ENCODE data around the gene RHBDD2. TPM values are rescaled to one million over a fixed set of nuclear protein-coding genes. Genes with fewer than 3 reads are reported as not detected.

RHBDD2 gene
- 31.8 and 41.0 TPM in 2 replicates for total RNA-seq (2014; rRNA removed; shearing (Covaris generic))

DNA sequence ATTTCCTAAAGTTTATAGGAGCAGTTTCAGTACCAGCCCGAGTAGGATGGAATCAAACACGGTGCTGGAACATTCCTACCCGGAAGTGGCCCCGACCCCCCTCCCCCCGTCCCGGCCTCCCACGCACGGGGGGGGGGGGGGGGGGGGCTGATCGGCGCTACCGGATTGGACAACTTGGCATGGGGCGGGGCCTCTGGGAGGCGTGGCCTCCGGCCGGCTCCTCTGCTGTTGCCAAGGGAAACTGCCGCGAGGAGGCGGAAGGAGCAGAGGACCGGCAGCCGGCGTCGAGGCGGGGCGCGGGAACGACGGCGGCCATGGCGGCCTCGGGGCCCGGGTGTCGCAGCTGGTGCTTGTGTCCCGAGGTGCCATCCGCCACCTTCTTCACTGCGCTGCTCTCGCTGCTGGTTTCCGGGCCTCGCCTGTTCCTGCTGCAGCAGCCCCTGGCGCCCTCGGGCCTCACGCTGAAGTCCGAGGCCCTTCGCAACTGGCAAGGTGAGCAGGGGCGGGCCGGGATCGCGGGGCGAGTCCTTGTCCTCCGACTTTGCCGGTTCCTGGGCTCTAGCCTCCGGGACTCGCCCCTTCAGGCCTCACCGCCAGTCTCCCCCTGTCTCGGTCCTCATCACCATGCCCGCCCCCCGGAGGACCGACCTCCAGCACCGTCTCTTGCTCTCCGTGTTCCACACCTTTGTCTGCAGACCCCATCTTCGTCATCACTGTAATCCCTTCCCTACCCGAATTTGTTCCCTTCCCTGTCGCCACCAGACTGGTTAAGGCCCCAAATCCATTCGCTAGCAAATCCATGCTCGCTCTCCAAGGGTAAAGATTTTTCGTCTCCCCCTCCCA lies at the start of gene RHBDD2:
TSS of gene RHBDD2 (plus strand) at position 266 of the 843 bp plus-strand sequence. CDS start at position 315, 49 bp downstream.

DNA sequence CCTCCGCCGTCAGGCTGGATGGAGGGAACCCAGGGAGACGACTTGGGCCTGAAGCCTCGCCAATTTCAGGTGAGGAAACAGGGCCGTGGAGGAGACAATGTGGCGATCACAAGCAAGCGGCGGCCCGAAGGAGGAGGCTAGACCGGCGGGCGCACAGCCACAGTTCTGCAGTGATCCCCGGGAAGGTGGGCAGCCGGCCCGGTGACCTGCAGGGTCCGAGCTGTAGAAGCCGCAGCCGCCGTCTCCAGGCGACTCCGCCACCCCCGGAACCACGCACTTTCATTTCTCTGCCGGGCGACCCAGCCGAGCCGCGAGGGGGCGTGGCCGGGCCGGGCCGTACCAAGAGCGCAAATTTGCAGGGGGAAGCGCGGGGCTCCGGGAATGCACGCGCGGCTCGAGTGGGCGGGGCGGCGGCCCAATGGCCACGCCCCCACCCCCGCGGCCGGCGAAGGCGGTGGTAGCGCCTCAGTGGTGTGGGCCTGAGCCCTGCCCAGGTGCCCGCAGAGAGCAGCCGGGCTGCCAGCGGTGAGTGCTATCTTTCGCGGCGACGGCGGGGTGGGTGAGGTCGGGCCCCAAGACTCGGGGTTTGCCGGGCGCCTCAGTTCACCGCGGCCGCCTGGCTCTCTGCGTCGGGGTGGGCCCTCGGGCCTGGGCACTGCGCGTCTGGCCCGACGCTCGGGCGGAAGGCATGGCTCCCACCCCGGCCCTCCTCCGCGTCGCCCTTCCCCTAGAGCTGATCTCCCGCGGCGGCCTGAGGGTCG lies 36.0 kb downstream of the RHBDD2 start, which contains the start of gene POR:
TSS of gene POR (plus strand) at position 501 of the 761 bp plus-strand sequence. CDS start 38,847 bp downstream, outside the sequence.

Other genes with a start within 250 kb of the RHBDD2 start
- gene HIP1, start 140.1 kb upstream of the RHBDD2 start, total RNA-seq (2014; rRNA removed; shearing (Covaris generic)), result 29.3 and 31.3 TPM in 2 replicates
- gene CCL26, start 106.8 kb upstream of the RHBDD2 start, total RNA-seq (2014; rRNA removed; shearing (Covaris generic)), result 0.57 and 0.88 TPM in 2 replicates
- gene CCL24, start 65.2 kb upstream of the RHBDD2 start, total RNA-seq (2014; rRNA removed; shearing (Covaris generic)), result not detected in 2 replicates
- gene POR, start 36.1 kb downstream of the RHBDD2 start, total RNA-seq (2014; rRNA removed; shearing (Covaris generic)), result 43.3 and 44.0 TPM in 2 replicates
- gene TMEM120A, start 115.6 kb downstream of the RHBDD2 start, total RNA-seq (2014; rRNA removed; shearing (Covaris generic)), result 14.0 and 17.2 TPM in 2 replicates
- 40.4 and 42.1 TPM in 2 replicates for gene STYXL1, start 169.0 kb downstream of the RHBDD2 start, total RNA-seq (2014; rRNA removed; shearing (Covaris generic))
- 168 and 200 TPM in 2 replicates for gene MDH2, start 169.1 kb downstream of the RHBDD2 start, total RNA-seq (2014; rRNA removed; shearing (Covaris generic))

Measured in A375 (cell line).